ENCODE measurements around the gene FAM151B. TPM values are rescaled to one million over a fixed set of nuclear protein-coding genes. Genes with fewer than 3 reads are reported as not detected.

The FAM151B gene
- total and polyA plus RNA-seq, 9 of the 15 experiments (the other 6 are each of a cell fraction or from before 2014, with no cell fraction given), result 0.10 to 0.46 (median 0.22) TPM; not detected in 2

GRCh38 chr5:80504833-80505232 lies 16.9 kb downstream of the FAM151B start (continued):
- TF ChIP-seq CUX1 (CRISPR knock-in tag; IDR thresholded peaks at IDR 0.05) (no peak), ILK (tag; IDR thresholded peaks at IDR 0.05; ENCODE audit: borderline replicate concordance, low read depth) (no peak), HDGF (IDR thresholded peaks at IDR 0.05) (no peak)

- Histone ChIP-seq H3K4me3 (no peak overlapping the region), H4K20me1 (replicated peaks; ENCODE audit: control insufficient read depth, insufficient read depth, low read length) (no peaks in the 10 kb centered on the region), H3K9me3 (replicated peaks; ENCODE audit: control insufficient read depth, insufficient read depth, low read depth, low read length) (no peaks in the 10 kb centered on the region), H2AFZ (ENCODE audit: low read depth, low read length) (no peak overlapping the region), H3K9ac (ENCODE audit: insufficient read depth in 1 of 2, low read depth in 2 of 2, low read length in 2 of 2) (no peak overlapping the region), H3K36me3 (ENCODE audit: control insufficient read depth, insufficient read depth, low read length) (no peaks in the 10 kb centered on the region), H3K27ac (ENCODE audit: extremely low read depth, low read depth, low read length) (no peak overlapping the region), H3K4me2 (ENCODE audit: insufficient read depth, low read length) (no peak overlapping the region), H3K27me3 (ENCODE audit: control insufficient read depth in 2 of 2, insufficient read depth in 2 of 2, low read length in 2 of 2) (peaks cover 5 to 11% of the 10 kb centered on the region in 2 experiments; a peak in 3 of 5 replicates), H3K4me1 (replicated peaks in 1 of 2; ENCODE audit: control insufficient read depth in 2 of 2, insufficient read depth in 2 of 2, low read length in 2 of 2) (no peaks in the 10 kb centered on the region), H3K79me2 (ENCODE audit: control insufficient read depth, insufficient read depth, low read length) (no peaks in the 10 kb centered on the region), H3K9me1 (ENCODE audit: control insufficient read depth, insufficient read depth, low read length) (no peaks in the 10 kb centered on the region)
- WGBS (ENCODE audit: insufficient coverage, low coverage, missing lambda C conversion rate), result 3% methylated on average over 3 of the region's 3 CpGs
- TF ChIP-seq THAP12 (CRISPR knock-in tag; IDR thresholded peaks at IDR 0.05), result no peak
- no peak for TF ChIP-seq GABPB2 (CRISPR knock-in tag; conservative IDR thresholded peaks at IDR 0.05)
- no peak for TF ChIP-seq ZBTB2 (IDR thresholded peaks at IDR 0.05)
- peak; percentile 52; the same call in 1 of the 2 replicates for TF ChIP-seq SPI1 (IDR thresholded peaks at IDR 0.05; ENCODE audit: borderline replicate concordance, low read depth, low read length)
- TF ChIP-seq ZKSCAN8 (CRISPR knock-in tag; IDR thresholded peaks at IDR 0.05), result no peak
- FAIRE-seq (no peak), DNase-seq (ENCODE audit: extremely low read depth in 1 of 4, low spot score in 3 of 4) (no peak), ATAC-seq (no peak)
- in situ Hi-C loops (cut with MboI) (no loop called here), intact Hi-C loops (cut with micrococcal nuclease) (no loop called here)
- POLR2A ChIA-PET, result interaction anchor here (0.8 kb wide), 1 partner anchor 65 kb away, joined by 5 read pairs; no protein-coding TSS in a partner anchor
- BruUV-seq (replicated peaks), result no TSS peak
- CTCF ChIA-PET (ENCODE audit: low intra/inter-chr PET ratio), result no interaction called here
These were observed 19.8 kb downstream of the FAM151B start for GRCh38 chr5:80507663-80508062.
